B cell (primary cell): ENCODE results near the gene SPATA31A6. TPM values are rescaled to one million over a fixed set of nuclear protein-coding genes. Genes with fewer than 3 reads are reported as not detected.
"Not testable (repeated sequence)": the region's sequence is repeated elsewhere in the genome, so short reads cannot be mapped to it uniquely, and the experiment has no call there.

ENCODE experiments used
- ATAC-seq: fragments of 200-7000 bp; cut with Tn5 transposase; one replicate; pipeline ENCODE4 v1.10.0; 2021; ENCODE audit warnings: low read depth, mild to moderate bottlenecking, moderate number of reproducible peaks, moderate library complexity
- CTCF ChIA-PET: fragments of 350-600 bp; sonication (Branson Sonifier 250); formaldehyde crosslinking; loops from one replicate; lab custom pipeline; 2021; ENCODE audit warnings: antibody characterized with exemption, inconsistent platforms; lab: Charles Lee
- POLR2A ChIA-PET: fragments of 350-600 bp; sonication (Branson Sonifier 250); formaldehyde crosslinking; loops from one replicate; lab custom pipeline; 2021; ENCODE audit warnings: antibody characterized with exemption; lab: Charles Lee
- DNase-seq: peaks from one replicate; pipeline ENCODE4 v3.0.0; 2013
- H2AFZ ChIP-seq: 2 replicates; pipeline ENCODE4 v1.6.1; 2012; ENCODE audit warnings: mild to moderate bottlenecking, low read depth, low read length; ENCODE audit not compliant: insufficient read depth, poor library complexity, severe bottlenecking
- H3K27ac ChIP-seq, 2 donors: 1 replicate in 1 of 2; 2 replicates in 1 of 2; pipeline ENCODE4 v1.5.1; 2012 to 2013; ENCODE audit warnings: low read length in 2 of 2, mild to moderate bottlenecking in 2 of 2, moderate library complexity in 1 of 2
- H3K27me3 ChIP-seq, 4 experiments: fragments of 200-600 bp in 1 of 4; sonication (generic) in 1 of 4; replicated peaks in 1 of 4; 1 replicate in 2 of 4; 2 replicates in 2 of 4; pipeline versions ENCODE4 v1.6.1 to v1.7.0; 2013 to 2016; ENCODE audit warnings: low read length in 3 of 4, mild to moderate bottlenecking in 2 of 4, mixed read lengths in 1 of 4, moderate library complexity in 1 of 4; ENCODE audit not compliant: insufficient read depth in 4 of 4, control insufficient read depth in 3 of 4; ENCODE audit errors: control extremely low read depth in 1 of 4
- H3K36me3 ChIP-seq, 2 experiments: replicated peaks in 1 of 2; 1 replicate in 1 of 2; 2 replicates in 1 of 2; pipeline versions ENCODE4 v1.6.1 to v1.7.1; 2013; ENCODE audit warnings: low read length in 1 of 2; ENCODE audit not compliant: insufficient read depth in 2 of 2, control insufficient read depth in 1 of 2; ENCODE audit errors: control extremely low read depth in 1 of 2, extremely low read depth in 1 of 2
- H3K4me1 ChIP-seq, 2 donors: fragments of 200-600 bp in 1 of 2; sonication (generic) in 1 of 2; 1 replicate in 1 of 2; 2 replicates in 1 of 2; pipeline versions ENCODE4 v1.5.1 to v1.6.1; 2013 to 2017; ENCODE audit warnings: low read length in 2 of 2; ENCODE audit not compliant: control insufficient read depth in 2 of 2, insufficient read depth in 2 of 2
- H3K4me2 ChIP-seq: replicated peaks from 2 replicates; pipeline ENCODE3; 2012; ENCODE audit warnings: mild to moderate bottlenecking, low read depth, low read length; ENCODE audit not compliant: poor library complexity, severe bottlenecking
- H3K4me3 ChIP-seq, 5 experiments: fragments of 200-600 bp in 1 of 5; sonication (generic) in 1 of 5; 1 replicate in 3 of 5; 2 replicates in 2 of 5; pipeline versions ENCODE4 v1.5.1 to v1.7.0; 2011 to 2016; ENCODE audit warnings: low read length in 4 of 5, mild to moderate bottlenecking in 4 of 5, low read depth in 2 of 5, control low read depth in 1 of 5, moderate library complexity in 1 of 5; ENCODE audit not compliant: insufficient read depth in 1 of 5; ENCODE audit errors: control extremely low read depth in 1 of 5, extremely low read depth in 1 of 5
- H3K79me2 ChIP-seq: fragments of 200-600 bp; sonication (generic); one replicate; pipeline ENCODE4 v1.6.0; 2016; ENCODE audit warnings: low read length; ENCODE audit not compliant: control insufficient read depth, insufficient read depth
- H3K9ac ChIP-seq: fragments of 200-600 bp; sonication (generic); 2 replicates; pipeline ENCODE4 v1.6.1; 2017; ENCODE audit warnings: mild to moderate bottlenecking, low read length, moderate library complexity
- H3K9me3 ChIP-seq, 3 donors: one replicate each; pipeline versions ENCODE4 v1.6.1 to v1.7.1; 2013; ENCODE audit warnings: low read length in 2 of 3; ENCODE audit not compliant: control insufficient read depth in 2 of 3, insufficient read depth in 1 of 3; ENCODE audit errors: control extremely low read depth in 1 of 3
- H4K20me1 ChIP-seq: 2 replicates; pipeline ENCODE4 v1.6.0; 2012; ENCODE audit warnings: mild to moderate bottlenecking, low read length; ENCODE audit not compliant: insufficient read depth, control insufficient read depth, poor library complexity, severe bottlenecking
- H3K27ac Mint-ChIP-seq: one replicate; pipeline ENCODE4 v1.8.0; 2021; ENCODE audit warnings: mixed read lengths
- H3K27me3 Mint-ChIP-seq: one replicate; pipeline ENCODE4 v1.8.0; 2021; ENCODE audit warnings: mixed read lengths
- H3K4me1 Mint-ChIP-seq: one replicate; pipeline ENCODE4 v1.8.0; 2021; ENCODE audit warnings: mixed read lengths
- H3K4me3 Mint-ChIP-seq: one replicate; pipeline ENCODE4 v1.8.0; 2021; ENCODE audit warnings: mixed read lengths
- H3K9me3 Mint-ChIP-seq: one replicate; pipeline ENCODE4 v1.8.0; 2022; ENCODE audit warnings: mixed read lengths; ENCODE audit not compliant: insufficient read depth
- WGBS: methylation state at CpG from one replicate; pipeline ENCODE4 v1.1.5; 2013; ENCODE audit warnings: missing lambda C conversion rate; ENCODE audit not compliant: insufficient coverage; 5-methylcytosine and 5-hydroxymethylcytosine counted together
- intact Hi-C: fragments of 100-400 bp; cut with micrococcal nuclease; formaldehyde crosslinking; loops from one replicate; pipeline ENCODE4 v1.10.0; 2022
- polyA plus RNA-seq: library from polyadenylated mRNA; depleted of rRNA; stranded (reverse); fragments of >200 nt; gene quantifications from 2 replicates; pipeline ENCODE4 v1.2.3, GENCODE V29; 2012
- small RNA-seq: library from RNA; depleted of rRNA; stranded (forward); fragments of <200 nt; gene quantifications from one replicate; pipeline ENCODE3, GENCODE V24; 2012; ENCODE audit warnings: low replicate concordance, low read depth; ENCODE audit not compliant: insufficient read length
- total RNA-seq, 2 donors: library from RNA; stranded (reverse); fragments of 120-200 nt in 1 of 2; gene quantifications; 1 replicate in 1 of 2; 2 replicates in 1 of 2; pipeline versions ENCODE4 v1.2.3 to v1.2.4, GENCODE V29; 2013 to 2022

SPATA31A6 gene
- total and polyA plus RNA-seq, 2 donors (not counting 1 experiment from before 2014, with no cell fraction given): not detected

GRCh38 chr9:42237381-42237780 is 53.9 kb downstream of the SPATA31A6 start:
- no CpG with 5 or more reads among the region's 3 CpGs for WGBS
- H3K36me3 ChIP-seq, H3K27me3 Mint-ChIP-seq, H3K9me3 ChIP-seq, H3K9me3 Mint-ChIP-seq, H3K4me3 Mint-ChIP-seq, H3K4me2 ChIP-seq, POLR2A ChIA-PET, ATAC-seq, intact Hi-C loops, H2AFZ ChIP-seq, H3K79me2 ChIP-seq, H3K4me3 ChIP-seq, DNase-seq, H3K9ac ChIP-seq, H4K20me1 ChIP-seq, H3K4me1 ChIP-seq, H3K4me1 Mint-ChIP-seq, H3K27me3 ChIP-seq, H3K27ac ChIP-seq, CTCF ChIA-PET, H3K27ac Mint-ChIP-seq: not testable (repeated sequence)

GRCh38 chr9:42238862-42239261 is 55.4 kb downstream of the SPATA31A6 start:
- H3K4me2 ChIP-seq, H3K36me3 ChIP-seq, H4K20me1 ChIP-seq, H3K27ac ChIP-seq, H3K4me3 Mint-ChIP-seq, ATAC-seq, H3K4me1 Mint-ChIP-seq, H3K27ac Mint-ChIP-seq, H3K27me3 Mint-ChIP-seq, H3K79me2 ChIP-seq, H3K27me3 ChIP-seq, H3K9me3 ChIP-seq, H2AFZ ChIP-seq, DNase-seq, CTCF ChIA-PET, H3K4me3 ChIP-seq, POLR2A ChIA-PET, H3K9me3 Mint-ChIP-seq, H3K4me1 ChIP-seq, H3K9ac ChIP-seq, intact Hi-C loops: not testable (repeated sequence)
- WGBS: 93% methylated on average over 2 of the region's 2 CpGs

Small RNA genes lying within 50 kb of the gene (small RNA-seq; reads per million reads assigned to genes)
- gene AL445584.3: not detected

Other genes with a start within 250 kb of the SPATA31A6 start
- 0.80 and 0.89 TPM in 2 replicates for gene CNTNAP3B, start 54.2 kb upstream of the SPATA31A6 start, total RNA-seq
- 0.25 TPM in 1 of 2 replicates, not detected in the other for gene CNTNAP3B, start 54.2 kb upstream of the SPATA31A6 start, polyA plus RNA-seq